GM12892 (cell line): ENCODE measurements around the gene HNRNPF.

Source experiments
- POLR2A ChIP-seq: IDR thresholded peaks from 2 replicates; pipeline ENCODE4 v1.6.1; 2011; ENCODE audit warnings: low read depth, low read length, control low read depth
- POLR2AphosphoS5 ChIP-seq: IDR thresholded peaks from 2 replicates; pipeline ENCODE4 v1.6.1; 2011; ENCODE audit warnings: low read depth, low read length, control low read depth
- TAF1 ChIP-seq: IDR thresholded peaks from 2 replicates; pipeline ENCODE4 v1.6.1; 2011; ENCODE audit warnings: low read depth, mild to moderate bottlenecking, control low read depth, low read length, borderline replicate concordance

DNA sequence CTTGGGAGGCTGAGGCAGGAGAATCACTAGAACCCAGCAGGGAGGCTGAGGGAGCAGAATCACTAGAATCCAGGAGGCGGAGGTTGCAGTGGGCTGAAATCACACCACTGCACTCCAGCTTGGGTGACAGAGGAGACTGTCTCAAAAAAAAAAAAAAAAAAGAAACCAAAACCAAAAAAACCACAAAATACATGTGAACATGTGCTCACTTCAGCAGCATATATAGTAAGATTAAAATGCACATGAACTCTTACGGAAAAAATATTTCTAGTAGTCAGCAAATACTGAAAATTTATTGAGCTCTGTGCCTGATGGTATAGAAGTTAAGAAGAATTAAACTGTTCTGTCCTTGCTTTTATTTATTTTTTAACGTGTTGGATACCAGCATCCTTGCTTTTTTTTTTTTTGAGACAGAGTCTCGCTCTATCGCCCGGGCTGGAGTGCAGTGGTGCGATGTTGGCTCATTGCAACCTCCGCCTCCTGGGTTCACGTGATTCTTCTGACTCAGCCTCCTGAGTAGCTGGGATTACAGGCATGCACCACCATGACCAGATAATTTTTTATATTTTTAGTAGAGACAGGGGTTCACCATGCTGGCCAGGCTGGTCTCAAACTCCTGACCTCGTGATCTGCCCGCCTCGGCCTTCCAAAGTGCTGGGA, 18.3 kb upstream of the HNRNPF start:
- TF ChIP-seq POLR2AphosphoS5 (no peak), TAF1 (no peak), POLR2A (no peak)
